HL-60 (cell line): ENCODE measurements around the gene RBBP8.

Experiments
- DNase-seq, 2 experiments: peaks; one replicate each; pipeline ENCODE4 v3.0.0-alpha.2; 2010 to 2020; ENCODE audit warnings: low read depth in 1 of 2, low spot score in 1 of 2
- H3K27ac ChIP-seq: fragments of 250-450 bp; sonication (Bioruptor Pico); replicated peaks from 2 replicates; pipeline ENCODE4 v1.5.1; 2020; ENCODE audit warnings: mild to moderate bottlenecking, moderate library complexity
- H3K27me3 ChIP-seq: fragments of 250-450 bp; sonication (Bioruptor Pico); 2 replicates; pipeline ENCODE4 v1.5.1; 2021; ENCODE audit warnings: mild to moderate bottlenecking, moderate library complexity; ENCODE audit not compliant: insufficient read depth, poor library complexity, severe bottlenecking
- H3K4me3 ChIP-seq: replicated peaks from 2 replicates; pipeline ENCODE4 v1.5.1; 2011; ENCODE audit warnings: mild to moderate bottlenecking, control low read depth, low read length; ENCODE audit not compliant: insufficient read depth
- CTCF ChIP-seq: IDR thresholded peaks from one replicate; pipeline ENCODE4 v1.5.1; 2011; ENCODE audit warnings: low read length, control low read depth, inconsistent platforms; ENCODE audit not compliant: insufficient read depth
- GABPA ChIP-seq: IDR thresholded peaks from 2 replicates; pipeline ENCODE4 v1.6.1; 2012; ENCODE audit warnings: low read depth
- POLR2AphosphoS5 ChIP-seq: IDR thresholded peaks from 2 replicates; pipeline ENCODE4 v1.6.1; 2012; ENCODE audit warnings: low read depth
- REST ChIP-seq: IDR thresholded peaks from 2 replicates; pipeline ENCODE4 v1.6.1; 2012; ENCODE audit warnings: low read depth; ENCODE audit not compliant: insufficient replicate concordance
- SPI1 ChIP-seq: IDR thresholded peaks from 2 replicates; pipeline ENCODE4 v1.6.1; 2012; ENCODE audit warnings: low read depth, mild to moderate bottlenecking, borderline replicate concordance

The RBBP8 gene

GRCh38 chr18:23036660-23037201 lies 103.6 kb downstream of the RBBP8 start:
- Histone ChIP-seq H3K27me3 (no peaks in the 10 kb centered on the region), H3K27ac (no peak overlapping the region)
- no peak for TF ChIP-seq GABPA
- TF ChIP-seq SPI1 = no peak
- no peak for TF ChIP-seq POLR2AphosphoS5
- TF ChIP-seq CTCF = no peak
- no peak for TF ChIP-seq REST

GRCh38 chr18:23037646-23038045 lies 104.5 kb downstream of the RBBP8 start:
- Histone ChIP-seq H3K4me3 (no peak overlapping the region), H3K27me3 (no peaks in the 10 kb centered on the region), H3K27ac (no peak overlapping the region)
- TF ChIP-seq GABPA (no peak), CTCF (no peak), SPI1 (no peak), POLR2AphosphoS5 (no peak), REST (no peak)
- no peak for DNase-seq

More at GRCh38 chr18:23036660-23037201, 103.6 kb downstream of the RBBP8 start:
- no peak overlapping the region for H3K4me3 ChIP-seq
- DNase-seq = no peak

- no peak overlapping the region for H3K27ac ChIP-seq
- TF ChIP-seq SPI1 (no peak), POLR2AphosphoS5 (no peak), CTCF (no peak), REST (no peak), GABPA (no peak)
These were observed 105.6 kb downstream of the RBBP8 start for GRCh38 chr18:23038712-23039111.

More at GRCh38 chr18:23038712-23039111, 105.6 kb downstream of the RBBP8 start:
- no peak for DNase-seq
- H3K27me3 ChIP-seq = no peaks in the 10 kb centered on the region
- no peak overlapping the region for H3K4me3 ChIP-seq
